GM12878 (cell line): ENCODE results near the gene RBM45. TPM values are rescaled to one million over a fixed set of nuclear protein-coding genes. Genes with fewer than 3 reads are reported as not detected.

Experiments
- ATAC-seq: fragments of 200-7000 bp; cut with Tn5 transposase; 3 replicates; pipeline ENCODE4 v1.9.1; 2020; ENCODE audit warnings: mild to moderate bottlenecking, moderate library complexity
- BruUV-seq: library from RNA; stranded (reverse); fragments of 400-500 nt; replicated peaks from 2 replicates; lab custom pipeline; 2021; lab: Mats Ljungman, UMichigan
- CTCF ChIA-PET: fragments of 300-600 bp; sonication (Branson Sonifier 250); formaldehyde crosslinking; extraction: SDS; loops from one replicate; lab custom pipeline; 2021; ENCODE audit warnings: inconsistent platforms; lab: Yijun Ruan, JAX
- POLR2A ChIA-PET: fragments of 350-600 bp; formaldehyde crosslinking; extraction: SDS; loops from one replicate; lab custom pipeline; 2021; ENCODE audit warnings: inconsistent platforms; lab: Charles Lee
- RAD21 ChIA-PET: fragments of 300-600 bp; sonication (Branson Sonifier 250); formaldehyde crosslinking; loops from one replicate; lab custom pipeline; 2023; ENCODE audit warnings: antibody characterized with exemption; ENCODE audit not compliant: unreplicated experiment; lab: Charles Lee
- SMC1A ChIA-PET: fragments of 300-600 bp; sonication (Branson Sonifier 250); formaldehyde crosslinking; loops from one replicate; lab custom pipeline; 2023; ENCODE audit not compliant: unreplicated experiment, uncharacterized antibody; lab: Charles Lee
- DNase-seq: peaks from one replicate; pipeline ENCODE4 v3.0.0-alpha.2; 2011; ENCODE audit warnings: low read depth, low spot score
- FAIRE-seq: peaks from 3 replicates; lab custom pipeline; 2011; peaks lifted over from hg19 to GRCh38; lab: Jason Lieb, UNC
- H2AFZ ChIP-seq: 2 replicates; pipeline ENCODE4 v1.6.0; 2011; ENCODE audit warnings: low read depth, low read length, control low read depth; ENCODE audit not compliant: control insufficient read depth
- H3K27ac ChIP-seq: 2 replicates; pipeline ENCODE4 v1.5.1; 2011; ENCODE audit warnings: control low read depth; ENCODE audit not compliant: control insufficient read depth, insufficient read depth
- H3K27me3 ChIP-seq, 2 experiments: replicated peaks in 1 of 2; 2 replicates each; pipeline versions ENCODE4 v1.6.0 to v1.6.1; 2011; ENCODE audit warnings: low read length in 1 of 2; ENCODE audit not compliant: control insufficient read depth in 2 of 2, insufficient read depth in 2 of 2
- H3K36me3 ChIP-seq, 2 experiments: 2 replicates each; pipeline ENCODE4 v1.5.1; 2011; ENCODE audit warnings: low read length in 1 of 2; ENCODE audit not compliant: control insufficient read depth in 2 of 2, insufficient read depth in 2 of 2
- H3K4me1 ChIP-seq: 2 replicates; pipeline ENCODE4 v1.6.1; 2011; ENCODE audit warnings: mild to moderate bottlenecking, low read length, moderate library complexity, mixed read lengths; ENCODE audit not compliant: control insufficient read depth, insufficient read depth
- H3K4me2 ChIP-seq: 2 replicates; pipeline ENCODE4 v1.6.0; 2011; ENCODE audit warnings: control low read depth; ENCODE audit not compliant: control insufficient read depth, insufficient read depth
- H3K4me3 ChIP-seq: fragments of 200-600 bp; sonication (generic); 2 replicates; pipeline ENCODE4 v1.5.1; 2016
- H3K79me2 ChIP-seq: 2 replicates; pipeline ENCODE4 v1.6.0; 2011; ENCODE audit warnings: low read length; ENCODE audit not compliant: control insufficient read depth, insufficient read depth
- H3K9ac ChIP-seq: 2 replicates; pipeline ENCODE4 v1.8.0; 2011; ENCODE audit warnings: low read length, control low read depth, mixed read lengths; ENCODE audit not compliant: control insufficient read depth, insufficient read depth
- H3K9me3 ChIP-seq: replicated peaks from 3 replicates; pipeline ENCODE4 v1.5.1; 2011; ENCODE audit warnings: mild to moderate bottlenecking, low read length; ENCODE audit not compliant: control insufficient read depth, insufficient read depth
- H4K20me1 ChIP-seq: 2 replicates; pipeline ENCODE4 v1.6.0; 2011; ENCODE audit not compliant: control insufficient read depth, insufficient read depth
- CEBPZ ChIP-seq: fragments of 150-350 bp; IDR thresholded peaks from 2 replicates; pipeline ENCODE4 v1.6.1; 2016; ENCODE audit warnings: low read depth, low read length
- CHD1 ChIP-seq: IDR thresholded peaks from 2 replicates; pipeline ENCODE4 v1.6.1; 2012; ENCODE audit warnings: low read depth, low read length, improper control_type of control experiment
- CREB1 ChIP-seq: IDR thresholded peaks from 2 replicates; pipeline ENCODE4 v1.6.1; 2012; ENCODE audit warnings: low read depth, mild to moderate bottlenecking, inconsistent platforms
- JUNB ChIP-seq: IDR thresholded peaks from 2 replicates; pipeline ENCODE4 v1.6.1; 2016; ENCODE audit warnings: antibody characterized with exemption, mild to moderate bottlenecking
- NR2C1 ChIP-seq: fragments of 450-650 bp; IDR thresholded peaks from 2 replicates; pipeline ENCODE4 v1.6.1; 2017; ENCODE audit warnings: antibody characterized with exemption, mild to moderate bottlenecking, moderate library complexity
- POLR2AphosphoS5 ChIP-seq: IDR thresholded peaks from 2 replicates; pipeline ENCODE4 v1.6.1; 2011; ENCODE audit warnings: mild to moderate bottlenecking, low read length, inconsistent platforms
- RUNX3 ChIP-seq: IDR thresholded peaks from 2 replicates; pipeline ENCODE4 v1.6.1; 2012; ENCODE audit warnings: low read length, inconsistent platforms
- SMAD5 ChIP-seq: IDR thresholded peaks from 2 replicates; pipeline ENCODE4 v1.6.1; 2016; ENCODE audit warnings: antibody characterized with exemption, low read depth
- TCF3 ChIP-seq: IDR thresholded peaks from 2 replicates; pipeline ENCODE4 v1.6.1; 2012; ENCODE audit warnings: low read depth, mild to moderate bottlenecking, low read length, borderline replicate concordance; ENCODE audit not compliant: insufficient read depth
- YBX1 ChIP-seq: fragments of 450-650 bp; IDR thresholded peaks from 2 replicates; pipeline ENCODE4 v1.6.1; 2016; ENCODE audit warnings: antibody characterized with exemption
- ZBED1 ChIP-seq: IDR thresholded peaks from 2 replicates; pipeline ENCODE4 v1.6.1; 2016; ENCODE audit warnings: borderline replicate concordance
- ZNF207 ChIP-seq: fragments of 450-650 bp; IDR thresholded peaks from 2 replicates; pipeline ENCODE4 v1.6.1; 2014; ENCODE audit warnings: antibody characterized with exemption, mild to moderate bottlenecking, borderline replicate concordance
- ZNF384 ChIP-seq: IDR thresholded peaks from 2 replicates; pipeline ENCODE4 v1.6.1; 2012; ENCODE audit warnings: low read depth, mild to moderate bottlenecking, low read length, improper control_type of control experiment, borderline replicate concordance
- ZNF622 ChIP-seq: fragments of 450-650 bp; IDR thresholded peaks from 2 replicates; pipeline ENCODE4 v1.6.1; 2017; ENCODE audit warnings: mild to moderate bottlenecking, inconsistent platforms
- ZNF687 ChIP-seq: fragments of 450-650 bp; IDR thresholded peaks from 2 replicates; pipeline ENCODE4 v1.6.1; 2017; ENCODE audit warnings: mild to moderate bottlenecking, moderate library complexity
- WGBS: methylation state at CpG from one replicate; pipeline ENCODE4 v1.1.6; 2016; ENCODE audit warnings: low lambda C conversion rate; ENCODE audit not compliant: insufficient replicate concordance, insufficient coverage; ENCODE audit errors: missing lambda C conversion rate; 5-methylcytosine and 5-hydroxymethylcytosine counted together
- in situ Hi-C: fragments of 300-500 bp; cut with MboI; formaldehyde crosslinking; loops from 9 replicates; pipeline ENCODE4 v1.14.3; 2018; ENCODE audit warnings: mixed read lengths
- intact Hi-C: fragments of 100-400 bp; cut with micrococcal nuclease; formaldehyde crosslinking; loops from one replicate; pipeline ENCODE4 v1.14.2; 2022; ENCODE audit not compliant: unreplicated experiment
- polyA plus RNA-seq, 11 experiments: library from polyadenylated mRNA; depleted of rRNA in 4 of 11; unstranded in 6 of 11; stranded (reverse) in 5 of 11; fragments of >200 nt; fragmentation: Nextera tagmentation in 4 of 11; fragmentation: Illumina TruSeq in 1 of 11; extraction: Ambion mirVana in 4 of 11; extraction: Trizol in 1 of 11; gene quantifications; 1 replicate in 1 of 11; 2 replicates in 10 of 11; pipeline versions ENCODE4 v1.2.1 to v1.2.3, GENCODE V29; 2011 to 2016; ENCODE audit warnings: inconsistent platforms in 2 of 11, missing spikeins in 2 of 11, low read depth in 1 of 11
- total RNA-seq, 4 experiments: library from RNA; depleted of rRNA in 3 of 4; stranded (reverse); fragments of >200 nt in 3 of 4; fragmentation: Illumina TruSeq in 1 of 4; extraction: Trizol in 1 of 4; gene quantifications; 2 replicates each; pipeline versions ENCODE4 v1.2.1 to v1.2.3, GENCODE V29; 2013 to 2021

The RBM45 gene
- total and polyA plus RNA-seq, 10 of the 15 experiments (the other 5 are each of a cell fraction or from before 2014, with no cell fraction given), result 6.2 to 21.7 (median 14.6) TPM

GRCh38 chr2:178119179-178119922 is 7.1 kb downstream of the RBM45 start:
- no peak for ATAC-seq
- POLR2A ChIA-PET, result no interaction called here
- DNase-seq, result no peak
- Histone ChIP-seq H3K4me1 (peaks cover 7% of the 10 kb centered on the region), H3K4me3 (no peak overlapping the region), H3K9me3 (no peaks in the 10 kb centered on the region), H3K4me2 (no peak overlapping the region), H2AFZ (no peak overlapping the region), H3K79me2 (no peaks in the 10 kb centered on the region; the same call in none of the 2 replicates), H3K27ac (no peak overlapping the region), H3K36me3 (no peaks in the 10 kb centered on the region), H3K9ac (no peak overlapping the region), H3K27me3 (no peaks in the 10 kb centered on the region), H4K20me1 (no peaks in the 10 kb centered on the region)
- intact Hi-C loops (no loop called here), in situ Hi-C loops (no loop called here)
- SMC1A ChIA-PET, result interaction anchor here (0.6 to 1.1 kb wide), 3 partner anchors 8 to 507 kb away, joined by 3 to 4 read pairs (median 3); no protein-coding TSS in a partner anchor
- BruUV-seq, result no TSS peak
- CTCF ChIA-PET, result interaction anchor here (0.7 to 2.2 kb wide), 6 partner anchors 8 to 300 kb away, joined by 3 to 13 read pairs (median 5); partner anchors contain the start of gene RBM45
- no peak for FAIRE-seq
- whole genome bisulfite sequencing, result 94% methylated on average over 3 of the region's 3 CpGs
- RAD21 ChIA-PET, result interaction anchor here (1.1 kb wide), 1 partner anchor 175 kb away, joined by 4 read pairs; no protein-coding TSS in a partner anchor
- TF ChIP-seq ZNF384, result no peak
- no peak for TF ChIP-seq ZBED1
- TF ChIP-seq NR2C1, result no peak
- TF ChIP-seq SMAD5, result no peak
- TF ChIP-seq CREB1, result no peak
- TF ChIP-seq POLR2AphosphoS5, result no peak
- no peak for TF ChIP-seq CHD1
- TF ChIP-seq YBX1, result no peak
- no peak for TF ChIP-seq ZNF207
- no peak for TF ChIP-seq CEBPZ
- no peak for TF ChIP-seq RUNX3
- TF ChIP-seq TCF3, result no peak
- no peak for TF ChIP-seq ZNF687
- no peak for TF ChIP-seq JUNB
- no peak for TF ChIP-seq ZNF622
